Neural progenitor cell (in vitro differentiated cells): ENCODE measurements around the gene ARL4A. TPM values are rescaled to one million over a fixed set of nuclear protein-coding genes. Genes with fewer than 3 reads are reported as not detected.
"Not testable (repeated sequence)": the region's sequence is repeated elsewhere in the genome, so short reads cannot be mapped to it uniquely, and the experiment has no call there.

ENCODE experiments used
- DNase-seq: peaks from one replicate; pipeline ENCODE4 v3.0.0-alpha.2; 2016; ENCODE audit warnings: low spot score
- H2AFZ ChIP-seq: fragments of 200-600 bp; sonication (generic); replicated peaks from 2 replicates; pipeline ENCODE4 v1.6.1; 2016; ENCODE audit warnings: antibody characterized with exemption
- H3F3A ChIP-seq: fragments of 200-600 bp; sonication (generic); 2 replicates; pipeline ENCODE4 v1.6.1; 2016; ENCODE audit warnings: antibody characterized with exemption, low read depth
- H3K27ac ChIP-seq: fragments of 200-600 bp; sonication (generic); 2 replicates; pipeline ENCODE4 v1.5.1; 2016; ENCODE audit warnings: mild to moderate bottlenecking
- H3K27me3 ChIP-seq: fragments of 200-600 bp; sonication (generic); 2 replicates; pipeline ENCODE4 v1.6.1; 2016; ENCODE audit warnings: mild to moderate bottlenecking, moderate library complexity
- H3K36me3 ChIP-seq: fragments of 200-600 bp; sonication (generic); 2 replicates; pipeline ENCODE4 v1.5.1; 2016
- H3K4me1 ChIP-seq: fragments of 200-600 bp; sonication (generic); 2 replicates; pipeline ENCODE4 v1.6.1; 2016; ENCODE audit warnings: mixed run types
- H3K4me2 ChIP-seq: fragments of 200-600 bp; sonication (generic); 2 replicates; pipeline ENCODE4 v1.6.1; 2016
- H3K4me3 ChIP-seq: fragments of 200-600 bp; sonication (generic); 2 replicates; pipeline ENCODE4 v1.5.1; 2016
- H3K79me2 ChIP-seq: fragments of 200-600 bp; sonication (generic); 2 replicates; pipeline ENCODE4 v1.6.1; 2016; ENCODE audit warnings: low read depth
- H3K9ac ChIP-seq: fragments of 200-600 bp; sonication (generic); 2 replicates; pipeline ENCODE4 v1.6.1; 2016
- H3K9me3 ChIP-seq: fragments of 200-600 bp; sonication (generic); 2 replicates; pipeline ENCODE4 v1.5.1; 2016; ENCODE audit warnings: low read depth
- H4K20me1 ChIP-seq: fragments of 200-600 bp; sonication (generic); 2 replicates; pipeline ENCODE4 v1.6.1; 2016; ENCODE audit warnings: low read depth
- H3K27ac Mint-ChIP-seq: 3 replicates; pipeline ENCODE4 v1.8.0; 2021; ENCODE audit warnings: mixed read lengths
- H3K27me3 Mint-ChIP-seq: 2 replicates; pipeline ENCODE4 v1.8.0; 2022; ENCODE audit warnings: low read depth, mild to moderate bottlenecking, inconsistent platforms, moderate library complexity, mixed read lengths; ENCODE audit not compliant: insufficient read depth
- H3K36me3 Mint-ChIP-seq: 3 replicates; pipeline ENCODE4 v1.8.0; 2021; ENCODE audit warnings: mixed read lengths
- H3K4me1 Mint-ChIP-seq: 3 replicates; pipeline ENCODE4 v1.8.0; 2021; ENCODE audit warnings: mixed read lengths
- H3K4me3 Mint-ChIP-seq: 3 replicates; pipeline ENCODE4 v1.8.0; 2021; ENCODE audit warnings: mild to moderate bottlenecking, moderate library complexity, mixed read lengths
- H3K9me3 Mint-ChIP-seq: 3 replicates; pipeline ENCODE4 v1.8.0; 2020; ENCODE audit warnings: mixed read lengths
- CTCF ChIP-seq: fragments of 200-600 bp; sonication (generic); IDR thresholded peaks from 2 replicates; pipeline ENCODE4 v1.5.1; 2017; ENCODE audit warnings: antibody characterized with exemption, mild to moderate bottlenecking
- EZH2 ChIP-seq: fragments of 200-600 bp; sonication (generic); IDR thresholded peaks from 2 replicates; pipeline ENCODE4 v1.6.1; 2017; ENCODE audit warnings: antibody characterized with exemption, mild to moderate bottlenecking, moderate library complexity
- EZH2phosphoT487 ChIP-seq: fragments of 200-600 bp; sonication (generic); IDR thresholded peaks from 2 replicates; pipeline ENCODE4 v1.6.1; 2017; ENCODE audit warnings: antibody characterized with exemption
- total RNA-seq: library from RNA; depleted of rRNA; stranded (reverse); fragments of >200 nt; gene quantifications from 2 replicates; pipeline ENCODE4 v1.2.3, GENCODE V29; 2015; ENCODE audit warnings: low replicate concordance

Gene ARL4A
- total RNA-seq, 1 donor from 2014 or later = 43.5 TPM

- Mint-ChIP-seq H3K4me1 (peaks cover 16% of the 10 kb centered on the region), H3K4me3 (no peak overlapping the region), H3K27me3 (no peaks in the 10 kb centered on the region), H3K36me3 (no peaks in the 10 kb centered on the region), H3K27ac (no peak overlapping the region), H3K9me3 (no peaks in the 10 kb centered on the region)
- no peak for DNase-seq
- Histone ChIP-seq H3K27me3 (no peaks in the 10 kb centered on the region), H3K9ac (no peak overlapping the region), H3K4me2 (no peak overlapping the region), H3K36me3 (no peaks in the 10 kb centered on the region), H3K4me3 (no peak overlapping the region), H3K27ac (no peak overlapping the region), H4K20me1 (no peaks in the 10 kb centered on the region), H2AFZ (no peak overlapping the region), H3K9me3 (no peaks in the 10 kb centered on the region), H3K79me2 (no peaks in the 10 kb centered on the region), H3F3A (no peaks in the 10 kb centered on the region), H3K4me1 (no peaks in the 10 kb centered on the region)
- TF ChIP-seq CTCF (no peak), EZH2 (no peak), EZH2phosphoT487 (no peak)
Measured at GRCh38 chr7:12643001-12643643, 44.3 kb upstream of the ARL4A start.

- DNase-seq = no peak
- H3K27me3 ChIP-seq = no peaks in the 10 kb centered on the region
- no peak overlapping the region for H3K27ac ChIP-seq
- no peak overlapping the region for H3K4me3 ChIP-seq
- no peaks in the 10 kb centered on the region for H3K36me3 Mint-ChIP-seq
- H3K9me3 Mint-ChIP-seq = no peaks in the 10 kb centered on the region
- no peaks in the 10 kb centered on the region for H4K20me1 ChIP-seq
- no peak for TF ChIP-seq EZH2phosphoT487
- TF ChIP-seq EZH2 = no peak
- no peak for TF ChIP-seq CTCF
- no peaks in the 10 kb centered on the region for H3K27me3 Mint-ChIP-seq
- H3F3A ChIP-seq = no peaks in the 10 kb centered on the region
- no peak overlapping the region for H3K9ac ChIP-seq
- H3K4me1 Mint-ChIP-seq = peaks cover 15% of the 10 kb centered on the region
- no peak overlapping the region for H2AFZ ChIP-seq
- no peaks in the 10 kb centered on the region for H3K4me1 ChIP-seq
- no peaks in the 10 kb centered on the region for H3K9me3 ChIP-seq
- H3K27ac Mint-ChIP-seq = no peak overlapping the region
- H3K4me3 Mint-ChIP-seq = no peak overlapping the region
- no peak overlapping the region for H3K4me2 ChIP-seq
- H3K36me3 ChIP-seq = no peaks in the 10 kb centered on the region
- H3K79me2 ChIP-seq = no peaks in the 10 kb centered on the region
Measured at GRCh38 chr7:12643644-12644043, 43.8 kb upstream of the ARL4A start.

- H3K9me3 ChIP-seq, H3K36me3 Mint-ChIP-seq, H3K4me3 ChIP-seq, H3K4me3 Mint-ChIP-seq, H3K9me3 Mint-ChIP-seq, H3F3A ChIP-seq, H3K4me1 ChIP-seq, H3K27ac ChIP-seq, H3K79me2 ChIP-seq, H4K20me1 ChIP-seq, H3K27ac Mint-ChIP-seq, H3K9ac ChIP-seq, H3K4me1 Mint-ChIP-seq, DNase-seq, H2AFZ ChIP-seq, H3K27me3 ChIP-seq, H3K27me3 Mint-ChIP-seq, H3K4me2 ChIP-seq, H3K36me3 ChIP-seq: not testable (repeated sequence)
Measured at GRCh38 chr7:12645212-12645611, 42.2 kb upstream of the ARL4A start.

- Histone ChIP-seq H3K36me3 (no peaks in the 10 kb centered on the region), H3K27me3 (no peaks in the 10 kb centered on the region), H3F3A (no peaks in the 10 kb centered on the region), H3K27ac (no peak overlapping the region), H3K79me2 (no peaks in the 10 kb centered on the region), H3K9me3 (no peaks in the 10 kb centered on the region), H4K20me1 (no peaks in the 10 kb centered on the region), H3K4me1 (no peaks in the 10 kb centered on the region), H3K9ac (no peak overlapping the region), H3K4me3 (no peak overlapping the region), H2AFZ (peak overlapping the region; percentile 77), H3K4me2 (no peak overlapping the region)
- H3K27me3 Mint-ChIP-seq = no peaks in the 10 kb centered on the region
- no peaks in the 10 kb centered on the region for H3K9me3 Mint-ChIP-seq
- TF ChIP-seq EZH2phosphoT487 (no peak), EZH2 (no peak), CTCF (no peak)
- no peak overlapping the region for H3K4me3 Mint-ChIP-seq
- H3K4me1 Mint-ChIP-seq = no peaks in the 10 kb centered on the region
- H3K27ac Mint-ChIP-seq = no peak overlapping the region
- peak; percentile 16 for DNase-seq
- no peaks in the 10 kb centered on the region for H3K36me3 Mint-ChIP-seq
Measured at GRCh38 chr7:12646139-12646538, 41.3 kb upstream of the ARL4A start.
